Measurements from ENCODE around the gene IQCM. TPM values are rescaled to one million over a fixed set of nuclear protein-coding genes. Genes with fewer than 3 reads are reported as not detected.

The IQCM gene
- total RNA-seq, 1 experiment from 2014 or later, result not detected

DNA sequence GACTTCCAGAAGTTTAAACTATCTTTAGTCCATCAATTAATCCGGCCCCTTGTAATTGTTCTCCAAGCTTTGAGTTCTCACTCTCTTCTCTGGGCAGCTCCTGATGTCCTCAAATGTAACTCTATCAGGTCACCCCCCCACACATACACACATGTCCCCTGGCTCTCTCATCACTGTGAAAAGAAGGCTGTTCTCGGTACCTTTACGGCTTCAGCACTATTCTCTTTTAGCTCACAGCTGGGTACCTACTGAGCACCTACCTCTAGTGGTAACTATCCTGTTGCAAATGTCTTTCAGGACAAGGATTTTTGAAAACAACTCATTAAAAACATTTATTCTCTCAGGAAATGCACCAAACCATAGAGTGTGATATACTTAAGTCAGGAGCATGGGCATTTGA, 115.4 kb downstream of the IQCM start:
- Histone ChIP-seq H3K27me3 (ENCODE audit: low read length) (no peaks in the 10 kb centered on the region), H3K9me2 (replicated peaks; ENCODE audit: low read length) (no peaks in the 10 kb centered on the region), H3K36me3 (ENCODE audit: low read depth, low read length) (no peaks in the 10 kb centered on the region), H2AFZ (ENCODE audit: low read length) (no peak overlapping the region), H3K27ac (ENCODE audit: low read length) (no peak overlapping the region), H3K4me2 (ENCODE audit: low read length) (no peak overlapping the region), H3K4me1 (ENCODE audit: insufficient read depth, low read length) (peaks cover 11% of the 10 kb centered on the region; the same call in 1 of the 2 replicates), H3K9ac (ENCODE audit: low read length) (no peak overlapping the region), H3K79me2 (ENCODE audit: low read length) (no peaks in the 10 kb centered on the region), H3K4me3 (ENCODE audit: low read length) (no peak overlapping the region), H3K9me3 (ENCODE audit: low read length) (no peaks in the 10 kb centered on the region), H4K20me1 (ENCODE audit: low read length) (no peaks in the 10 kb centered on the region), H3F3A (ENCODE audit: low read length, unreplicated experiment) (no peaks in the 10 kb centered on the region)
- no peak for TF ChIP-seq EZH2 (IDR thresholded peaks at IDR 0.05; ENCODE audit: low read length, unreplicated experiment)
- no peak for TF ChIP-seq EZH2phosphoT487 (IDR thresholded peaks at IDR 0.05; ENCODE audit: borderline replicate concordance, low read length)
- TF ChIP-seq, protein P1, sequence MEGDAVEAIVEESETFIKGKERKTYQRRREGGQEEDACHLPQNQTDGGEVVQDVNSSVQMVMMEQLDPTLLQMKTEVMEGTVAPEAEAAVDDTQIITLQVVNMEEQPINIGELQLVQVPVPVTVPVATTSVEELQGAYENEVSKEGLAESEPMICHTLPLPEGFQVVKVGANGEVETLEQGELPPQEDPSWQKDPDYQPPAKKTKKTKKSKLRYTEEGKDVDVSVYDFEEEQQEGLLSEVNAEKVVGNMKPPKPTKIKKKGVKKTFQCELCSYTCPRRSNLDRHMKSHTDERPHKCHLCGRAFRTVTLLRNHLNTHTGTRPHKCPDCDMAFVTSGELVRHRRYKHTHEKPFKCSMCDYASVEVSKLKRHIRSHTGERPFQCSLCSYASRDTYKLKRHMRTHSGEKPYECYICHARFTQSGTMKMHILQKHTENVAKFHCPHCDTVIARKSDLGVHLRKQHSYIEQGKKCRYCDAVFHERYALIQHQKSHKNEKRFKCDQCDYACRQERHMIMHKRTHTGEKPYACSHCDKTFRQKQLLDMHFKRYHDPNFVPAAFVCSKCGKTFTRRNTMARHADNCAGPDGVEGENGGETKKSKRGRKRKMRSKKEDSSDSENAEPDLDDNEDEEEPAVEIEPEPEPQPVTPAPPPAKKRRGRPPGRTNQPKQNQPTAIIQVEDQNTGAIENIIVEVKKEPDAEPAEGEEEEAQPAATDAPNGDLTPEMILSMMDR (conservative IDR thresholded peaks at IDR 0.05; ENCODE audit: low read depth, low read length), result no peak
- ATAC-seq (no peak), DNase-seq (no peak)
- BruUV-seq (replicated peaks), result no TSS peak
- POLR2A ChIA-PET (ENCODE audit: unreplicated experiment), result no interaction called here
- intact Hi-C loops (cut with micrococcal nuclease), result loop anchor here (10.0 kb wide), 1 partner anchor 185 kb away; no protein-coding TSS in a partner anchor
- CTCF ChIA-PET, result no interaction called here

DNA sequence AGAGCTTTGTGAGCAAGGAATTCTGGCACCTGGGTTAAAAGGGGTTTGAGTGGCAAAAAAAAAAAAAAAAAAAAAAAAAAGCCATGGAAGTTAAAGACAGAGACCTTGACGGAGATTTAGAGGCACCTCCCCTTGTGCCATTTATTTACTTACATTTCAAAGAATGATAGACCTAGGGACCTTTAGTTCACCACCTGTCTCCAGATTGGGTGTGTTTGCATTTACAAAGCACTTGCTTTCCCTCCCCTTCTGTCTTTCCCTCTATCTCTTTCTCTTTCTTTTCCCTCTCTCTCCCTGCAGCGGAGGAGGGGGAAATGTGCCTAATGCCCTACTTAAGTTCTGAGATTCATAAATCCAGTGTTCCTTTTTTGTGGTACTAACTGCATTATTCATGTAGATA, 116.0 kb downstream of the IQCM start:
- Histone ChIP-seq H3K4me2 (ENCODE audit: low read length) (no peak overlapping the region), H3K4me1 (ENCODE audit: insufficient read depth, low read length) (peaks cover 11% of the 10 kb centered on the region; the same call in 1 of the 2 replicates), H3K27me3 (ENCODE audit: low read length) (no peaks in the 10 kb centered on the region), H3K36me3 (ENCODE audit: low read depth, low read length) (no peaks in the 10 kb centered on the region), H3K4me3 (ENCODE audit: low read length) (no peak overlapping the region), H3F3A (ENCODE audit: low read length, unreplicated experiment) (no peaks in the 10 kb centered on the region), H3K27ac (ENCODE audit: low read length) (no peak overlapping the region), H4K20me1 (ENCODE audit: low read length) (no peaks in the 10 kb centered on the region), H2AFZ (ENCODE audit: low read length) (no peak overlapping the region), H3K9me2 (replicated peaks; ENCODE audit: low read length) (no peaks in the 10 kb centered on the region), H3K9me3 (ENCODE audit: low read length) (no peaks in the 10 kb centered on the region), H3K79me2 (ENCODE audit: low read length) (no peaks in the 10 kb centered on the region), H3K9ac (ENCODE audit: low read length) (no peak overlapping the region)
- ATAC-seq (no peak), DNase-seq (no peak)
- ChIA-PET POLR2A (ENCODE audit: unreplicated experiment) (no interaction called here), CTCF (no interaction called here)
- TF ChIP-seq, protein P1 (conservative IDR thresholded peaks at IDR 0.05; ENCODE audit: low read depth, low read length), result no peak
- TF ChIP-seq EZH2phosphoT487 (IDR thresholded peaks at IDR 0.05; ENCODE audit: borderline replicate concordance, low read length), result no peak
- TF ChIP-seq EZH2 (IDR thresholded peaks at IDR 0.05; ENCODE audit: low read length, unreplicated experiment), result no peak
- intact Hi-C loops (cut with micrococcal nuclease), result loop anchor here (10.0 kb wide), 1 partner anchor 185 kb away; no protein-coding TSS in a partner anchor
- no TSS peak for BruUV-seq (replicated peaks)

DNA sequence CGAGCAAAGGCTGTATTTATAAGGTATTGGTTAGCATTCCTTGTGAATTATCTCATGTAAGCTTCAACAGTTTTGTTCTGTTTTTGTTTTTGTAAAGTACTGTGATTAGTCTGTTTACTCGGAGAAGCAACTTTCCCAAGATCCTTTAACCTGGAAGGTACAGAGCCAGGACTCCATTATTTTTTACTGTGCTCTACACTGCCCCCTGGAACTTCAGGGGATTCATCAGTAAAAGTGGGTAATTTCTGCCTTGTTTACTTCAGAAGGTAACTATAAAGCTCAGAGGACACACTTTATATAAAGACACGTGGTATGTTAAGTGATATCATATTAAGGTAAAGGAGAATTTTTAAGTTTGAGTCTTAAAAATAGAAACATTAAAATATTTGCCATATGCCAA, 124.9 kb downstream of the IQCM start:
- ChIA-PET POLR2A (ENCODE audit: unreplicated experiment) (no interaction called here), CTCF (no interaction called here)
- Histone ChIP-seq H3K4me3 (ENCODE audit: low read length) (no peak overlapping the region), H3K4me1 (ENCODE audit: insufficient read depth, low read length) (no peaks in the 10 kb centered on the region), H4K20me1 (ENCODE audit: low read length) (no peaks in the 10 kb centered on the region), H3K36me3 (ENCODE audit: low read depth, low read length) (no peaks in the 10 kb centered on the region), H3F3A (ENCODE audit: low read length, unreplicated experiment) (no peaks in the 10 kb centered on the region), H3K27ac (ENCODE audit: low read length) (no peak overlapping the region), H3K9me3 (ENCODE audit: low read length) (no peaks in the 10 kb centered on the region), H3K9me2 (replicated peaks; ENCODE audit: low read length) (no peaks in the 10 kb centered on the region), H2AFZ (ENCODE audit: low read length) (no peak overlapping the region), H3K4me2 (ENCODE audit: low read length) (no peak overlapping the region), H3K79me2 (ENCODE audit: low read length) (no peaks in the 10 kb centered on the region), H3K9ac (ENCODE audit: low read length) (no peak overlapping the region), H3K27me3 (ENCODE audit: low read length) (no peaks in the 10 kb centered on the region)
- ATAC-seq (no peak), DNase-seq (no peak)
- BruUV-seq (replicated peaks), result no TSS peak
- no peak for TF ChIP-seq EZH2phosphoT487 (IDR thresholded peaks at IDR 0.05; ENCODE audit: borderline replicate concordance, low read length)
- TF ChIP-seq, protein P1 (conservative IDR thresholded peaks at IDR 0.05; ENCODE audit: low read depth, low read length), result peak; percentile 56; the same call in 1 of the 2 replicates
- intact Hi-C loops (cut with micrococcal nuclease), result no loop called here

Measured in PC-3 (cell line).